GM21515 (cell line): ENCODE data around the gene GLIS1.

ENCODE experiments used
- ATAC-seq: cut with Tn5 transposase; IDR thresholded peaks from one replicate; pipeline ENCODE4 v1.9.1; 2021; ENCODE audit not compliant: unreplicated experiment

GLIS1 gene

GRCh38 chr1:53513846-53514245 lies 225.1 kb downstream of the GLIS1 start:
- ATAC-seq, result no peak

GRCh38 chr1:53512807-53513755 lies 225.9 kb downstream of the GLIS1 start:
- no peak for ATAC-seq

DNA sequence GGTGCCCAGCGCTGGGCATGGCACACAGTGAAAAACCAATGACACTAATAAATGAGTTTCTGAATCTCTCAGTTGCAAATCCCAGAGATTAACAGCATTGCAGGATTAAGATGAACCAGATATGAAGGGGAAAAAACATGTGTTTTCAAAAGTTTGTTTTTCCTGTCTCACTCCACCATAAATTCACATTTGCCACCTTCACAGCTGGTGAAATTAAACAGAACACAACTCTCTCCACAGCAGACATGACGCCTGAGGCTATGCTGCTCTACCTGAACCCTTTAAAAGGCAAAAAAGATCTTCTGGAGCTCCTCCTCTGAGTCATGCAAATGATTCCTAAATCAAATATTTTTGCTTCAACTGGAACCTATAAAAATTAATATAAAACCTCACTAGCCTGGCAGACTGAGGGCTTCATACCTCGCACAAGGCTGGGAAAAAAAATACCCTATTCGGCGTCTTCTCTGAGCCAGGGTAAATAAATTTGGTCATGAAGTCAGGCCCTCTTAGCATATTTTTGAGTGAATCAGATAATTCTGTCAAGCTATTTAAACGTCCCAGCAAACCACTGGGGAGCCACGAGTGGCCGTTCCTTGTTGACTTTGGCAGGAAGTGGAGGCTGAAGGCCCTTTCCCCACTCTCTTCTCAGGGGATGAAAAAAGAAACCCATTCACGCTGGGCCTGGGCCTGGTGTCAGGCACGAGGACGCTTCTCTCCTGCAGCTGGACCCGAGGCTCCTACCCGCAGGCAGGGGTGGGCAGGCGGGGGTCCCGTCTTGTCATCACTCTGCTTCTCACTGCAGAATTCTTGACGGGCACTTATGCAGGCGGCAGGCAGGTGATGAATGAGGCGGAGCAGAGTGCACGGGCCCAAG lies 226.8 kb downstream of the GLIS1 start:
- no peak for ATAC-seq

DNA sequence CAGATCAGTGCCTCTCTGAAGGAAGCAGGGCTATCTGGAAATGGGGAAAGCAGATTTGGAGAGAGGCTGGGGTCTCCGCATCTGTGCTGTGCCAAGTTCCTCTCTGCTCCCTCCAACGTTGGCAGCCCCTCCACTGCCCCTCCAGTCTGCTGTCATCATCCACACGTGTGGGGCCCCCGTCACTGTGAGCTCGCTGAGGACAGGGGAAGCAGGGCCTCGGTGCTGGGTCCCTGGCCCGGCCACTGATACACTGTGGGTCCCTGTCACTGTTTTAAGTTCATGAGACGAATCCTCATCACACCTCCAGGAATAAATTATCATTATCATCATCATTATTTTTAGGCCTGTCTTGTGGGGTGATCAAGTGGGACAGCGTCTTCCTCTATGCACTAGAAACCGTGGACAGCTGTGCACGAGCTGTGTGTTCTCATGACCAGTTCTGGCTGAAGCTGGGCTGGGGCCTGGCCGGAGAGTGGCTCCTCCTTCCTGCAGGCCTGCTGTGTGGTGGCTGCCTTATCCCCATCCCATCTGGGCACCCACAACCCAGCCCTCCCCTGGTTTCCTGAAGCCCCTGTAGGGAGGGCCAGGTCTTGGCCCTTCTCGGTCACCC lies 227.5 kb downstream of the GLIS1 start:
- ATAC-seq, result no peak

DNA sequence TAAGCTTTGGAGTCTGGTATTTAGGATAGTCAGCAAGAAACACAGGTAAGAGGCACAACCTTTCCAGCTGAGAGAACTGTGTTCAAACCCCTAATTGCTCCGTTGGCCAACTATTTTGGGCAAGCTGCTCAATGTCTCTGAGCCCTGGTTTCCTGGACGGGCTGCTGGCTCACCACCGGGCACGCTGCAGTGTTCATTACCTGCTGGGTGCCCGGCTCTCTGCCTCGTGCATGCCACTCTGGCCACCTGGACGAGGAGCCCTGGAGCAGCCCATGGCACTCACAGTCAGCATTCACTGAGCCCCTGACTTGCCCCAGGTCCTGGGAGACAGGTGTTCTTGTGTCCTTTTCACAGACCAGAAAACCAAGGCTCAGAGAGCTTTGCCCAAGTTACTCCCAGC lies 228.7 kb downstream of the GLIS1 start:
- no peak for ATAC-seq

- no peak for ATAC-seq
Measured at GRCh38 chr1:53509775-53510174, 229.2 kb downstream of the GLIS1 start.

DNA sequence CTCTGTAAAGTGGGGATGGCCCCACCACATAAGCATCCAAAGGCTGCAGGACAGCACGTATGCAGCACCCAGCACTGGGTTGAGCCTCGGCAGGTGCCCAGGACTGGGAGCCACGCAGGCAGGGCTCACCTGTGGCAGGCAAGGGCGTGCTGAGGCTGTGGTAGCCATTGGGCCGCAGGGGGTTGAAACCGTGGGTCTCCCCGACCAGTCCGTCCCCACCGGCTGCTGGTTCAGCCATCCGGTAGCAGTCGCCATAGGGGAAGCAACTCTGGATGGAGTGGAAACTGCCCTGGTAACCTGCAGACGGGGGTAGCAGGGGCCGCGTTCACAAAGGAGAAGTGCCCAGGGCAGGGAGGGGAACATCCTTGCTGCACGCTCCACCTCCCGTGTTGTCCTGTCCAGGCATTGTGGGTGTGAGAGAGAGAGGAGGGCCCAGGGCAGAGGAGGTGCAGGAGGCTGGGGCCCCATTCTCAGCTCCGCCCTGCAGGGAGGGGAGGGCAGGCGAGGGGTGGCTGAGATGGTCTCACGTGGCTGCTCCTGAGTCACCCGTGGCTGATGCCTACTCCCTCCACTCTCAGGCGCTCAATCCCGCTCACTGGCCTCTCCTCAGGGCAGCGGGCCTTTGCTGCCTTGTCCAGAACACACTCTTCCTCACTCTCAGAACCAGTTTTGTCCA lies 229.8 kb downstream of the GLIS1 start:
- ATAC-seq, result no peak

- ATAC-seq, result no peak
Measured at GRCh38 chr1:53508056-53508990, 230.6 kb downstream of the GLIS1 start.

GRCh38 chr1:53507116-53507820 lies 231.7 kb downstream of the GLIS1 start:
- ATAC-seq, result no peak

DNA sequence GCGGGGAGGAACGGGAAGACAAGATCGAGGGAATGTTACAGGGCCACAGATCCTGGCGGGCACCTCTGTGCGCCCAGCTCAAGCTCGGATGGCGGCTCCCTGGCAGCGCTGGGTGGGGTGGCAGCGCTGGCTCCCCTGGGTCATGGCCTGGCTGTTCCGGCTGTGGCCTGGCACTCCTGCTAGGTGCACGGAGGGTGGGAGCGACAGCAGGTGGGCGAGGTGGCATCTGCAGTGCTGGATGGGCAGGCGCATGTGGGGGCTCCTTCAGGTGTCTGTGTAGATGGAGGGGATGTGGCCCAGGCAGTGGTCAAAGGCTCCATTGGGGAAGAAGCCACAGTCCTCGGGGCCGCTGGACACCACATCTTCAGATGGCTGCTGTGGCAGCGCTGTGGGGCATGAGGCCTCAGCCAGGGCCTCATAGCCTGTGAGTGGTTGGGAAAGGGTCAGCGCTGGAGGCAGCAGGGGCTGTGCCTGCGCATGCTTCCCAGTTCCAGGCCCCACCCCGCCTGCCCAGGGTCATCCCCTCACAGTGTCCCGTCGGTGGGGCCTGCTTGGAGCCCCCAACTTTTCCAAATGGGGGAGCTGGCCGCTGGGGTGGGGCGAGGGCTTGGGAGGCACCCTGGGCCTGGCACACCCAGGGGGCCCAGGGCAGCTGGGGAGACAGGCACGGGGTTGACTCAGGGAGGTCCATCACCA lies 232.5 kb downstream of the GLIS1 start:
- no peak for ATAC-seq

DNA sequence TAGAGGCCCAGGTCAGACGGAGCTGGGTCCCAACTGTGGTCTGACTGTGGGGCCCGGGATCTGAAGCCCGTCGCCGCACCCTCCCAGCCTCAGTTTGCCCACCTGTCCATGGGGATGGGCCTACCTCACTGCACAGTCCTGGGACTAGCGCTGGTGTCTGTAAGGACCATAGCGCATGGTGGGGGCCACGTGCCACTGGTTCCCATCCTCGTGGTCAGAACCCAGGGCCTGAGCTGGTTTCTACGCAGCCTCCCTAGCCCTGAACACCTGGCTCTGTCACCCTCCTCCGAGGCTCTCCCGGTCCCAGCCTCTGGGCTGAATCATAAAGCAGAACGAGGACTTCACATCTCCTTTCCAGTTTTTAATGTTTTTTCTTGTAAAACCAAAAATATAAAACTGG lies 233.1 kb downstream of the GLIS1 start:
- ATAC-seq, result no peak

DNA sequence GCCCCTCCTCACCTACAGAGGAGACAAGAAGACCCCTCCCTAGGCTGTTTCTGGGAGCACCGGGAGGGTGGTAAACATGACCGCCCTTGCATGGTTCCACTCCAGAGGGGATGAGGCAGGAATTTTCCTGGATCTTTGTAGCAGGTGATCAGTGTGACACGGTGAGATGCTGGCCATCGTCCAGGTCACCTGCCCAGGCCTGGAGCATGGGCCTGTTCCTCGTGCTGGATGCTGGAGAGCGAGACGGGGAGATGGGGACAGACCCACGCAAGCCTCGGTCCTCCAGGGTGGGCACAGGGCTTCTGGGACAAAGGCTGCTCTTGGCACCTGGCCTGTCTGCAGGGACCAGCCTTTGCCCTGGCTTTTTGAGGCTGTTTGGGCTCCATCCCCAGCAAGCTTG lies 233.6 kb downstream of the GLIS1 start:
- no peak for ATAC-seq

DNA sequence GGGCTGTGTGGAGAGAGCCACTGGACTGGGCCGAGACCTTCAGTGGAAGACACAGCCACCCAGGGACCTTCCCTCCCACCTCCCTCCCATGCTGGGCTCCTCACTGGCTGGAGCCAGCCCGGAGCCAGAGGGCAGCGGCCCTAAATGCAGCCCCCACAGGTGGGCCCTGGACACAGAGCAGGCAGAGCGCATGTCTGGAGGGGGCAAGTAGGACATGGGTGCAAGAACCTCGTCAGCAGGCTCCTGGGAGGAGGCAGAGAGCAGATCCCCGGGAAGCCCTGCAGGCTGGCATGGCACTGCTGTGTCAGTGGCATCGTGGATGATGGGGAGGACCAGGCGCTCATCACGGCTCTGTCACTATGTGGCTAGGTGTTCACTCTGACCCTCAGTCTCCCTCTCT lies 234.1 kb downstream of the GLIS1 start:
- ATAC-seq, result no peak

DNA sequence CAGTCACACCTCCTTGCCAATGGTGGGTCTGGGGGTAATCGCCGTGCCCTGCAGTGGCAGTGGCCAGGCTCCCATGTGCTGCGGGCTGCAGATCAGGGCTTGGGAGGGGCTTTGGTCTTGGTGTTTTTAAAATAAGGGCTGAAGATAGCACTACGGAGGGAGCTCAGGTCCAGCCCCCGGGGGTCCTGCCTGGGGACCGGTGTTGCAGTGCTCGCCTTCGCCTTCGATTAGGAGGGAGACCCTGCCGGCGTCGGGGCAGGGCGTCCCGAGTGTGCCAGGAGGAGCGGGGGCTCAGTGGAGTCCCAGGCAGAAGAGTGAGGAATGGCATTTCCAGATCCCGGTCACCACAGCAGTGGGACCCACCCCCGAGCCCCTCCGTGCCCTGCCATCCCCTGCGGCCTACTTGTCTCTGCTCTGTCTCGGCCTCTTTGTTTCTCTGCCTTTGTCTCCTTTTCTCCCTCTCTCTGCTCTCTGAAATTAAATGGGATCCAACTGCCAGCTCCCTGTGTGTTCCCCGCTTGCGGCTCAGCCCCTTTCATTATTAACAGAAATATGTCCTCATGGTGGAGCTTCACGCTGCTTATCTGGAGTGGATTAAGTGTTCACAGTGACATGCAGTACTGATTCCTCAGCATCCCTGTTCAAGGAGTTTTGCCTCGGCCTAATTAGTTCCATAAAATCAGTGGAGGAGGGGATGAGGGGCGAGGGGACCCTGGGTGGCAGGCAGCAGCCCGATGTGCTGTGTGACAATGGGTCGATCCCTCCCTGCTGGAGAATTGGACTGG lies 235.3 kb downstream of the GLIS1 start:
- ATAC-seq, result no peak

DNA sequence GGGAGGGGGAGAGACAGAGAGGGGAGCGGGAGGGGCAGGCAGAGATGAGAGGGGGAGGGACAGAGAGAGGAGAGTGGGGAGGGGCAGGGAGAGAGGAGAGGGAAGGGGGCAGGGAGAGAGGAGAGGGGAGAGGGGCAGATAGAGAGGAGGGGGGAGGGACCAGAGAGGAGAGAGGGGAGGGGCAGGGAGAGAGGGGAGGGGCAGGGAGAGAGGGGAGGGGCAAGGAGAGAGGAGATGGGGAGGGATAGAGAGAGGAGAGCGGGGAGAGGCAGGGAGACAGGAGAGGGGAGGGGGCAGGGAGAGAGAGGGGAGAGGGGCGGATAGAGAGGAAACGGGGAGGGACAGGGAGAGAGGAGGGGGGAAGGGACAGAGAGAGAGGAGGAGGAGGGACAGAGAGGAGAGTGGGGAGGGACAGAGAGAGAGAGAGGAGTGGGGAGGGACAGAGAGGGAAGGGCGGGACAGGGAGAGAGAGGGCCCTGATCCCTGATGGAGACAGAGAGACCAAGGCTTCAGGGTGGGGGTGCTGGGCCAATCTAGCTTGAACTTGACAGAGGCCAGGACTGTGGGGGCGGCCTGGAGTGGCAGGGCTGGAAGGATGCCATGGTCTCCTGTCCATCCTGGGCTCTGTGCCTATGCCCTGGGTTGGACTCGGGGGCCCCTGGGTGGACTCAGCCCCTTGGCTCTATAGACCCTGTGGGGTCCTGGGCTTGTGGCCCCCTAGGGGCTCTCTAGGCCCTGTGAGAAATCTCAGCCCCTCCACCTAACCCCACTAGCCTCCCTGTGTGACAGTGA lies 236.1 kb downstream of the GLIS1 start:
- ATAC-seq, result no peak

DNA sequence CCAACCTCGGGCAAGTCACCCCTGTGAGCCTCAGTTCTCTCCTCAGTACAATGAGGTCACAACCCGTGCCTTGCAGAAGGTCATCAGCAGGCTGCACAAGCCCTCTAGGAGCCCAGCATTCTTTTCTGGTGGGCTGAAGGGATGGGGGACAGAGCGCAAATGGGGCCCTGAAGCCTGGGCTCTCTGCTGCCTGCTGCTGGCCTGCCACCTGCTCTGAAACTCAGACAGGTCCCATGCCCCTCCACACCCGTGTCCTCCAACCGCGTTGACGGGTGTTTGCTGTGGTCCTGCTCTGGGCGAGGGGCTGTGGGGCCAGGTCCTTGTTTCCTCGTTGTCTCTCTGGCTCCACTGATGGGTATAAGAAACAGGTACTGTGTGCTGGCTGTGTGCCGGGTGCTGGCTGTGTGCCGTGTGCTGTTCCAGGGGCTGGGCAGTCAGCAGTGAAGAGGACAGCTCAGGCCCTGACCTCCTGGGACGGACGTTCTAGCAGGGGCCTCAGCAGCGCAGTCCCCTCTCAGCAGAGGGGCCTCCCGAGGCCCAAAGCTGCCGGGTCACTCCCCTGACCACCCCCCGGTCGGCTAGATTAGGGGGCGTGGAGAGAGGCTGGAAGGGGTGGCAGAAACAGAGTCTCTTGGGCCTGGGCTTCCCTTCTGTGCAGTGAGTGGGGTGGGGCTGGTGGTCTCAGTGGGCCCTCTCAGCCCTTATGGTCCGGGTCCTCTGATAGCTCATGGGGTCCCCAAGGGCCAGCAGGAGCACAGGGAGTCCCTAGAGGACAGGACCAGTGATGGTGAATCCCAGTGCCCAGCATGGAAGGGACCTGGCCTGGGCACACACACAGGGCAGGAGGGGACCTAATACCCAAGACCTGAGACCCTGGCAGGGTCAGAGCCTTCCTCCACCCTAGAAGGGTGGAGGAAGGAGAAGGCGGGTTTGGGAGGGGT lies 237.6 kb downstream of the GLIS1 start:
- ATAC-seq, result no peak
